ENCODE results near the gene FBN1.

FBN1 gene

GRCh38 chr15:48462688-48463087 is 182.8 kb downstream of the FBN1 start:
- peak; percentile 42 for DNase-seq

GRCh38 chr15:48459571-48460442 is 185.7 kb downstream of the FBN1 start:
- DNase-seq: peak; percentile 71

- DNase-seq: peak; percentile 59
Observed at GRCh38 chr15:48458876-48459275, 186.6 kb downstream of the FBN1 start.

GRCh38 chr15:48456134-48456533 is 189.4 kb downstream of the FBN1 start:
- no peak for DNase-seq

GRCh38 chr15:48451736-48452135 is 193.8 kb downstream of the FBN1 start:
- DNase-seq: no peak

- no peak for DNase-seq
Observed at GRCh38 chr15:48451241-48451640, 194.3 kb downstream of the FBN1 start.

GRCh38 chr15:48449734-48450133 is 195.8 kb downstream of the FBN1 start:
- DNase-seq: no peak

GRCh38 chr15:48447657-48448056 is 197.9 kb downstream of the FBN1 start:
- peak; percentile 81 for DNase-seq

GRCh38 chr15:48447058-48447457 is 198.5 kb downstream of the FBN1 start:
- DNase-seq: no peak

GRCh38 chr15:48442011-48442410 is 203.5 kb downstream of the FBN1 start:
- no peak for DNase-seq

- DNase-seq: peak; percentile 84
Observed at GRCh38 chr15:48440084-48440483, 205.4 kb downstream of the FBN1 start.

- DNase-seq: peak; percentile 14
Observed at GRCh38 chr15:48437178-48437577, 208.3 kb downstream of the FBN1 start.

- no peak for DNase-seq
Observed at GRCh38 chr15:48435321-48435720, 210.2 kb downstream of the FBN1 start.

GRCh38 chr15:48433226-48433886 is 212.2 kb downstream of the FBN1 start:
- DNase-seq: peak; percentile 58

- DNase-seq: no peak
Observed at GRCh38 chr15:48432688-48433087, 212.8 kb downstream of the FBN1 start.

GRCh38 chr15:48427960-48428547 is 217.5 kb downstream of the FBN1 start:
- peak; percentile 81 for DNase-seq

- no peak for DNase-seq
Observed at GRCh38 chr15:48427479-48427878, 218.0 kb downstream of the FBN1 start.

GRCh38 chr15:48426941-48427340 is 218.6 kb downstream of the FBN1 start:
- no peak for DNase-seq

GRCh38 chr15:48426044-48426443 is 219.5 kb downstream of the FBN1 start:
- no peak for DNase-seq

- no peak for DNase-seq
Observed at GRCh38 chr15:48425051-48425450, 220.5 kb downstream of the FBN1 start.

- no peak for DNase-seq
Observed at GRCh38 chr15:48423896-48424475, 221.5 kb downstream of the FBN1 start.

- no peak for DNase-seq
Observed at GRCh38 chr15:48423342-48423741, 222.2 kb downstream of the FBN1 start.

- DNase-seq: no peak
Observed at GRCh38 chr15:48422401-48422800, 223.1 kb downstream of the FBN1 start.

GRCh38 chr15:48421362-48421761 is 224.1 kb downstream of the FBN1 start:
- DNase-seq: no peak
